H1 (cell line): ENCODE results near the gene SPAG5. TPM values are rescaled to one million over a fixed set of nuclear protein-coding genes. Genes with fewer than 3 reads are reported as not detected.

Experiments used
- BCL11A ChIP-seq, 2 experiments: IDR thresholded peaks; one replicate each; pipeline ENCODE4 v1.6.1; 2011; ENCODE audit warnings: low read depth in 2 of 2, low read length in 2 of 2, mild to moderate bottlenecking in 2 of 2
- CBX5 ChIP-seq: fragments of 300-800, 300-1000 bp; sonication (generic); IDR thresholded peaks from 2 replicates; pipeline ENCODE4 v1.7.1; 2016; ENCODE audit warnings: antibody characterized with exemption, low read length, low read depth
- CBX8 ChIP-seq: fragments of 300-800, 300-1000 bp; sonication (generic); IDR thresholded peaks from 2 replicates; pipeline ENCODE4 v1.7.1; 2016; ENCODE audit warnings: low read depth, low read length, borderline replicate concordance
- CHD2 ChIP-seq: IDR thresholded peaks from 2 replicates; pipeline ENCODE4 v1.6.1; 2012; ENCODE audit warnings: low read length, improper control_type of control experiment
- FOSL1 ChIP-seq: IDR thresholded peaks from 2 replicates; pipeline ENCODE4 v1.6.1; 2011; ENCODE audit warnings: mild to moderate bottlenecking, low read depth, low read length, moderate library complexity; ENCODE audit not compliant: insufficient read depth
- KDM4A ChIP-seq: IDR thresholded peaks from one replicate; pipeline ENCODE4 v1.7.1; 2012; ENCODE audit warnings: low read depth, mild to moderate bottlenecking, moderate library complexity, low read length, inconsistent platforms; ENCODE audit not compliant: severe bottlenecking
- SIX5 ChIP-seq: IDR thresholded peaks from 2 replicates; pipeline ENCODE4 v1.6.1; 2011; ENCODE audit warnings: mild to moderate bottlenecking, low read depth, low read length
- TAF7 ChIP-seq: optimal IDR thresholded peaks from 2 replicates; pipeline ENCODE3; 2011; ENCODE audit warnings: low read depth, mild to moderate bottlenecking, inconsistent platforms, low read length, moderate library complexity, borderline replicate concordance
- ZNF274 ChIP-seq: IDR thresholded peaks from 2 replicates; pipeline ENCODE4 v1.7.0; 2012; ENCODE audit warnings: low read length, borderline replicate concordance; ENCODE audit errors: extremely low read depth
- polyA plus RNA-seq, 7 experiments: library from polyadenylated mRNA; depleted of rRNA in 3 of 7; stranded (reverse) in 5 of 7; unstranded in 2 of 7; fragments of >200 nt in 5 of 7; fragments of 200-250 nt in 2 of 7; gene quantifications; 1 replicate in 5 of 7; 2 replicates in 1 of 7; 4 replicates in 1 of 7; pipeline versions ENCODE4 v1.2.1 to v1.2.3, GENCODE V29; 2011 to 2013; ENCODE audit warnings: missing spikeins in 2 of 7, mixed read lengths in 2 of 7
- total RNA-seq: library from RNA; stranded (reverse); fragmentation: NEBNext Ultra II Directional; extraction: Animal tissue kit (Norgen Biotek cat#: 25700); gene quantifications from 2 replicates; pipeline ENCODE4 v1.2.1, GENCODE V29; 2021
- TF ChIP-seq, protein P1 (sequence below): IDR thresholded peaks from 2 replicates; pipeline ENCODE4 v1.6.1; 2011; ENCODE audit warnings: low read depth, mild to moderate bottlenecking, low read length; ENCODE audit not compliant: insufficient read depth

SPAG5 gene
- total and polyA plus RNA-seq, 2 of the 8 experiments (the other 6 are each of a cell fraction or from before 2014, with no cell fraction given): 57.1 to 129 TPM

DNA sequence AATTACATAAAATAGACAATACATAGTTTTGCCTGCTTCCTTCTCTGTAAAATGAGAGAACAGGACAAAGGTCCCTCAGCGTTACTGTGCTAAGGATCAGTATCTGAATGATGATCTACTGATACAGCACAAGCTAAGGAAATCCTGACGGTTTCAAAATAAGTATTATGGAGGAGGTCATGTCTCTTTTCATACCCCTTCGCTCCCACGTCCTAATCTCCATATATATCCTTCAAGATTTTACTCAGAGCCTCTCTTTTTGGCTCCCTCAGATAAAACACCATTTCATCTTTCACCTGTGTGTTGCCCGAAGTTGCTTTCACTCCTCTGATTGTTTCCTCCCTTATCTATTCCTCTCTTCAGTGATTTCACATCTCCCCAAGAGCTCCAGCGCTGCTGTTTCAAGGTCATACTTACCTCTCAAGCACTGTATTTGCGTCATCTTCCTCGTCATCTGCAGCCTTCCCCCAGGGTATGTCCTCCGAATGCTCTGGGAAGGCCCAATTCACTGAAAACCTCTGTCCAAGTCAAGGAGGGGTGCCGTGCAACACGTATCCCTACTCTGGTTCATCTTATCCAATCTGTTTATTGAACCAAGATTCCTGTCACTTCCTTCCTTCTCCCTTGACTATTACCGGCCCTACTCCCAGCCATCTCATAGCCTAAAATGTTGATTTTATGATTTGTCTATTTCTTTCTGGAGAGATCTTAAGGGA lies 47.4 kb upstream of the SPAG5 start (continued):
- TF ChIP-seq BCL11A (IDR thresholded peaks at IDR 0.05; ENCODE audit: low read depth in 2 of 2, low read length in 2 of 2): no peak
- TF ChIP-seq, protein P1, sequence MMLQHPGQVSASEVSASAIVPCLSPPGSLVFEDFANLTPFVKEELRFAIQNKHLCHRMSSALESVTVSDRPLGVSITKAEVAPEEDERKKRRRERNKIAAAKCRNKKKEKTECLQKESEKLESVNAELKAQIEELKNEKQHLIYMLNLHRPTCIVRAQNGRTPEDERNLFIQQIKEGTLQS: no peak
- no peak for TF ChIP-seq TAF7
- TF ChIP-seq FOSL1: no peak
- TF ChIP-seq CHD2: no peak
- TF ChIP-seq CBX8: no peak
- TF ChIP-seq SIX5: no peak
- TF ChIP-seq ZNF274: no peak
- TF ChIP-seq KDM4A: no peak
- no peak for TF ChIP-seq CBX5
